GM23338 (cell line): ENCODE results near the gene NET1. TPM values are rescaled to one million over a fixed set of nuclear protein-coding genes. Genes with fewer than 3 reads are reported as not detected.

Experiments used
- ATAC-seq: fragments of 200-7000 bp; cut with Tn5 transposase; 3 replicates; pipeline ENCODE4 v1.9.1; 2020
- DNase-seq: peaks from one replicate; pipeline ENCODE4 v3.0.0-alpha.2; 2015; ENCODE audit warnings: low spot score
- H2AFZ ChIP-seq: fragments of 200-600 bp; sonication (generic); 2 replicates; pipeline ENCODE4 v1.8.0; 2016; ENCODE audit warnings: antibody characterized with exemption, mild to moderate bottlenecking, moderate library complexity
- H3F3A ChIP-seq: fragments of 200-600 bp; sonication (generic); replicated peaks from 2 replicates; pipeline ENCODE4 v1.8.0; 2017; ENCODE audit warnings: antibody characterized with exemption, mixed run types, low read depth
- H3K27ac ChIP-seq: fragments of 200-600 bp; sonication (generic); 2 replicates; pipeline ENCODE4 v1.6.1; 2016; ENCODE audit warnings: low read depth
- H3K27me3 ChIP-seq: fragments of 200-600 bp; sonication (generic); 2 replicates; pipeline ENCODE4 v1.8.0; 2016; ENCODE audit warnings: mild to moderate bottlenecking, mixed run types, moderate library complexity; ENCODE audit not compliant: insufficient read depth
- H3K36me3 ChIP-seq: fragments of 200-600 bp; sonication (generic); 2 replicates; pipeline ENCODE4 v1.8.0; 2016; ENCODE audit warnings: mild to moderate bottlenecking; ENCODE audit not compliant: insufficient read depth
- H3K4me1 ChIP-seq: fragments of 200-600 bp; sonication (generic); 2 replicates; pipeline ENCODE4 v1.8.0; 2016; ENCODE audit warnings: mild to moderate bottlenecking, moderate library complexity; ENCODE audit not compliant: insufficient read depth
- H3K4me2 ChIP-seq: fragments of 200-600 bp; sonication (generic); 2 replicates; pipeline ENCODE4 v1.7.1; 2017; ENCODE audit warnings: mixed run types
- H3K4me3 ChIP-seq: fragments of 200-600 bp; sonication (generic); 2 replicates; pipeline ENCODE4 v1.6.1; 2016; ENCODE audit warnings: mixed run types
- H3K79me2 ChIP-seq: fragments of 200-600 bp; sonication (generic); replicated peaks from 2 replicates; pipeline ENCODE4 v1.8.0; 2017; ENCODE audit warnings: mild to moderate bottlenecking; ENCODE audit not compliant: insufficient read depth
- H3K9me2 ChIP-seq: fragments of 200-600 bp; sonication (generic); 2 replicates; pipeline ENCODE4 v1.8.0; 2017; ENCODE audit not compliant: insufficient read depth
- H4K20me1 ChIP-seq: fragments of 200-600 bp; sonication (generic); replicated peaks from 2 replicates; pipeline ENCODE4 v1.8.0; 2017; ENCODE audit warnings: mild to moderate bottlenecking; ENCODE audit not compliant: insufficient read depth
- H3K27ac Mint-ChIP-seq: 2 replicates; pipeline ENCODE4 v1.8.0; 2020; ENCODE audit warnings: inconsistent platforms, mild to moderate bottlenecking, moderate library complexity, mixed read lengths
- H3K27me3 Mint-ChIP-seq: 3 replicates; pipeline ENCODE4 v1.8.0; 2022; ENCODE audit warnings: low read depth, mild to moderate bottlenecking, moderate library complexity, mixed read lengths, inconsistent platforms; ENCODE audit not compliant: insufficient read depth, poor library complexity
- H3K36me3 Mint-ChIP-seq: 3 replicates; pipeline ENCODE4 v1.8.0; 2021; ENCODE audit warnings: low read depth, mild to moderate bottlenecking, inconsistent platforms, moderate library complexity, mixed read lengths
- H3K4me1 Mint-ChIP-seq: 3 replicates; pipeline ENCODE4 v1.8.0; 2020; ENCODE audit warnings: mild to moderate bottlenecking, inconsistent platforms, mixed read lengths
- H3K4me3 Mint-ChIP-seq: 3 replicates; pipeline ENCODE4 v1.8.0; 2021; ENCODE audit warnings: moderate library complexity, mild to moderate bottlenecking, inconsistent platforms, mixed read lengths
- H3K9me3 Mint-ChIP-seq: 3 replicates; pipeline ENCODE4 v1.8.0; 2020; ENCODE audit warnings: moderate library complexity, mild to moderate bottlenecking, inconsistent platforms, mixed read lengths
- CREB1 ChIP-seq: fragments of 250-450 bp; sonication (Bioruptor Pico); IDR thresholded peaks from 2 replicates; pipeline ENCODE4 v1.5.0; 2020; ENCODE audit warnings: low read depth, mild to moderate bottlenecking, moderate library complexity
- EZH2 ChIP-seq: fragments of 200-600 bp; sonication (generic); IDR thresholded peaks from one replicate; pipeline ENCODE4 v1.8.0; 2017; ENCODE audit warnings: antibody characterized with exemption, mild to moderate bottlenecking, low read depth; ENCODE audit not compliant: unreplicated experiment
- EZH2phosphoT487 ChIP-seq: fragments of 200-600 bp; sonication (generic); IDR thresholded peaks from one replicate; pipeline ENCODE4 v1.8.1; 2018; ENCODE audit warnings: antibody characterized with exemption; ENCODE audit not compliant: unreplicated experiment
- JUNB ChIP-seq: IDR thresholded peaks from one replicate; pipeline ENCODE4 v1.6.1; 2016; ENCODE audit warnings: antibody characterized with exemption; ENCODE audit not compliant: unreplicated experiment
- NANOG ChIP-seq: IDR thresholded peaks from 2 replicates; pipeline ENCODE4 v1.6.1; 2016; ENCODE audit warnings: antibody characterized with exemption, borderline replicate concordance
- POLR2AphosphoS5 ChIP-seq: IDR thresholded peaks from 2 replicates; pipeline ENCODE4 v1.6.1; 2016; ENCODE audit warnings: antibody characterized with exemption, low read depth
- REST ChIP-seq: IDR thresholded peaks from one replicate; pipeline ENCODE4 v1.6.1; 2018; ENCODE audit warnings: antibody characterized with exemption; ENCODE audit not compliant: unreplicated experiment
- STAT1 ChIP-seq: IDR thresholded peaks from one replicate; pipeline ENCODE4 v1.6.1; 2016; ENCODE audit warnings: antibody characterized with exemption; ENCODE audit not compliant: unreplicated experiment
- ZNF114 ChIP-seq: fragments of 250-450 bp; sonication (Bioruptor Pico); IDR thresholded peaks from 2 replicates; pipeline ENCODE4 v1.5.0; 2020; ENCODE audit warnings: mild to moderate bottlenecking, moderate library complexity
- ZNF331 ChIP-seq: fragments of 250-450 bp; sonication (Bioruptor Pico); IDR thresholded peaks from 2 replicates; pipeline ENCODE4 v1.5.0; 2020; ENCODE audit warnings: low read depth, mild to moderate bottlenecking, moderate library complexity
- ZNF462 ChIP-seq: fragments of 250-450 bp; sonication (Bioruptor Pico); IDR thresholded peaks from 2 replicates; pipeline ENCODE4 v1.5.0; 2020; ENCODE audit warnings: mild to moderate bottlenecking, moderate library complexity
- polyA plus RNA-seq: library from polyadenylated mRNA; unstranded; fragments of >200 nt; fragmentation: Nextera tagmentation; extraction: Ambion mirVana; gene quantifications from 2 replicates; pipeline ENCODE4 v1.2.1, GENCODE V29; 2016
- total RNA-seq: library from RNA; depleted of rRNA; stranded (reverse); fragments of >200 nt; shearing (Covaris generic); gene quantifications from 2 replicates; pipeline ENCODE4 v1.2.3, GENCODE V29; 2014
- TF ChIP-seq, protein P1 (sequence below), 2 experiments: fragments of 200-600 bp in 1 of 2; sonication (generic) in 1 of 2; conservative IDR thresholded peaks; 2 replicates each; pipeline versions ENCODE4 v1.5.1 to v1.6.1; 2016 to 2017; ENCODE audit warnings: antibody characterized with exemption in 2 of 2, low read depth in 2 of 2, mild to moderate bottlenecking in 2 of 2, moderate library complexity in 1 of 2
- TF ChIP-seq, protein P2 (sequence below): IDR thresholded peaks from 2 replicates; pipeline ENCODE4 v1.6.1; 2016; ENCODE audit warnings: antibody characterized with exemption

Gene NET1
- total and polyA plus RNA-seq, 2 experiments from 2014 or later: 47.9 to 93.9 TPM

- Histone ChIP-seq H3K27ac (no peak overlapping the region), H3K79me2 (no peaks in the 10 kb centered on the region), H3F3A (no peaks in the 10 kb centered on the region), H3K4me3 (no peak overlapping the region), H4K20me1 (no peaks in the 10 kb centered on the region), H2AFZ (no peak overlapping the region), H3K36me3 (peaks cover 7% of the 10 kb centered on the region; the same call in 1 of the 2 replicates), H3K4me2 (no peak overlapping the region), H3K9me2 (peaks cover 4% of the 10 kb centered on the region; the same call in 1 of the 2 replicates), H3K4me1 (no peaks in the 10 kb centered on the region), H3K27me3 (no peaks in the 10 kb centered on the region)
- Mint-ChIP-seq H3K4me1 (peaks cover 5% of the 10 kb centered on the region), H3K27me3 (peaks cover 8% of the 10 kb centered on the region), H3K36me3 (peaks cover 27% of the 10 kb centered on the region; the same call in 2 of the 3 replicates), H3K4me3 (no peak overlapping the region), H3K27ac (no peak overlapping the region), H3K9me3 (peaks cover 38% of the 10 kb centered on the region)
- DNase-seq: no peak
- TF ChIP-seq CREB1 (CRISPR knock-in tag) (no peak), JUNB (no peak), EZH2phosphoT487 (no peak), EZH2 (no peak), REST (no peak), ZNF331 (no peak), STAT1 (no peak), POLR2AphosphoS5 (no peak), ZNF114 (no peak), ZNF462 (CRISPR knock-in tag) (no peak), NANOG (no peak)
- TF ChIP-seq, protein P1, sequence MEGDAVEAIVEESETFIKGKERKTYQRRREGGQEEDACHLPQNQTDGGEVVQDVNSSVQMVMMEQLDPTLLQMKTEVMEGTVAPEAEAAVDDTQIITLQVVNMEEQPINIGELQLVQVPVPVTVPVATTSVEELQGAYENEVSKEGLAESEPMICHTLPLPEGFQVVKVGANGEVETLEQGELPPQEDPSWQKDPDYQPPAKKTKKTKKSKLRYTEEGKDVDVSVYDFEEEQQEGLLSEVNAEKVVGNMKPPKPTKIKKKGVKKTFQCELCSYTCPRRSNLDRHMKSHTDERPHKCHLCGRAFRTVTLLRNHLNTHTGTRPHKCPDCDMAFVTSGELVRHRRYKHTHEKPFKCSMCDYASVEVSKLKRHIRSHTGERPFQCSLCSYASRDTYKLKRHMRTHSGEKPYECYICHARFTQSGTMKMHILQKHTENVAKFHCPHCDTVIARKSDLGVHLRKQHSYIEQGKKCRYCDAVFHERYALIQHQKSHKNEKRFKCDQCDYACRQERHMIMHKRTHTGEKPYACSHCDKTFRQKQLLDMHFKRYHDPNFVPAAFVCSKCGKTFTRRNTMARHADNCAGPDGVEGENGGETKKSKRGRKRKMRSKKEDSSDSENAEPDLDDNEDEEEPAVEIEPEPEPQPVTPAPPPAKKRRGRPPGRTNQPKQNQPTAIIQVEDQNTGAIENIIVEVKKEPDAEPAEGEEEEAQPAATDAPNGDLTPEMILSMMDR (conservative IDR thresholded peaks at IDR 0.05; ENCODE audit: low read depth in 2 of 2): no peak
- TF ChIP-seq, protein P2, sequence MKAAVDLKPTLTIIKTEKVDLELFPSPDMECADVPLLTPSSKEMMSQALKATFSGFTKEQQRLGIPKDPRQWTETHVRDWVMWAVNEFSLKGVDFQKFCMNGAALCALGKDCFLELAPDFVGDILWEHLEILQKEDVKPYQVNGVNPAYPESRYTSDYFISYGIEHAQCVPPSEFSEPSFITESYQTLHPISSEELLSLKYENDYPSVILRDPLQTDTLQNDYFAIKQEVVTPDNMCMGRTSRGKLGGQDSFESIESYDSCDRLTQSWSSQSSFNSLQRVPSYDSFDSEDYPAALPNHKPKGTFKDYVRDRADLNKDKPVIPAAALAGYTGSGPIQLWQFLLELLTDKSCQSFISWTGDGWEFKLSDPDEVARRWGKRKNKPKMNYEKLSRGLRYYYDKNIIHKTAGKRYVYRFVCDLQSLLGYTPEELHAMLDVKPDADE: no peak
- no peak for ATAC-seq
Observed at GRCh38 chr10:5395168-5395567, 17.2 kb upstream of the NET1 start.
